Prostate gland (tissue), 2 donors: ENCODE results near the gene SH2D3C. TPM values are rescaled to one million over a fixed set of nuclear protein-coding genes. Genes with fewer than 3 reads are reported as not detected.

Source experiments
- DNase-seq: peaks from one replicate; pipeline ENCODE4 v3.0.0-alpha.2; 2019; ENCODE audit warnings: low spot score
- H3K27ac ChIP-seq, 2 donors: fragments of 200-600 bp; sonication (generic); 2 replicates each; pipeline ENCODE4 v1.5.1; 2017 to 2019
- H3K27me3 ChIP-seq: fragments of 200-600 bp; sonication (generic); replicated peaks from 2 replicates; pipeline ENCODE4 v1.5.1; 2019; ENCODE audit not compliant: insufficient read depth
- H3K36me3 ChIP-seq, 2 donors: fragments of 200-600 bp; sonication (generic); 1 replicate in 1 of 2; 2 replicates in 1 of 2; pipeline versions ENCODE4 v1.5.1 to v1.8.1; 2017 to 2019
- H3K4me1 ChIP-seq: fragments of 200-600 bp; sonication (generic); replicated peaks from 2 replicates; pipeline ENCODE4 v1.5.1; 2019
- H3K4me3 ChIP-seq, 2 donors: fragments of 200-600 bp; sonication (generic); 2 replicates each; pipeline ENCODE4 v1.5.1; 2017 to 2019
- H3K9me3 ChIP-seq: fragments of 200-600 bp; sonication (generic); 2 replicates; pipeline ENCODE4 v1.5.1; 2017
- CTCF ChIP-seq, 4 experiments: fragments of 200-600 bp in 2 of 4; fragments of 450-650 bp in 2 of 4; sonication (generic) in 2 of 4; IDR thresholded peaks; 1 replicate in 3 of 4; 2 replicates in 1 of 4; pipeline ENCODE4 v1.5.1; 2016 to 2019; ENCODE audit warnings: antibody characterized with exemption in 4 of 4, mild to moderate bottlenecking in 2 of 4, moderate library complexity in 2 of 4
- POLR2A ChIP-seq: fragments of 450-650 bp; IDR thresholded peaks from one replicate; pipeline ENCODE4 v1.6.1; 2016; ENCODE audit warnings: antibody characterized with exemption, mild to moderate bottlenecking
- POLR2AphosphoS5 ChIP-seq: sonication (generic); formaldehyde crosslinking; IDR thresholded peaks from one replicate; pipeline ENCODE4 v1.6.1; 2017; ENCODE audit warnings: antibody characterized with exemption
- WGBS: methylation state at CpG from one replicate; pipeline ENCODE4 v1.1.5; 2018; 5-methylcytosine and 5-hydroxymethylcytosine counted together
- intact Hi-C: fragments of 100-400 bp; cut with DNase I; formaldehyde crosslinking; loops from one replicate; pipeline ENCODE4 v1.14.2; 2022
- total RNA-seq, 2 donors: library from RNA; depleted of rRNA; stranded (reverse); fragments of >200 nt; gene quantifications; one replicate each; pipeline ENCODE4 v1.1.0, GENCODE V29; 2016

SH2D3C gene
- total RNA-seq, 2 donors from 2014 or later, result 5.5 to 11.4 TPM

- Histone ChIP-seq H3K36me3 (peaks cover 0 to 11% of the 10 kb centered on the region in 2 donors), H3K27ac (peak overlapping the region in 1 of 2 donors; percentile 89), H3K9me3 (no peaks in the 10 kb centered on the region), H3K27me3 (no peaks in the 10 kb centered on the region), H3K4me3 (no peak overlapping the region), H3K4me1 (no peaks in the 10 kb centered on the region)
- WGBS, result 31% methylated on average over 15 of the region's 15 CpGs
- intact Hi-C loops, result loop anchor here (1.0 to 5.0 kb wide), 4 partner anchors 50 to 185 kb away; partner anchors contain the start of gene AK1
- DNase-seq, result no peak
- no peak for TF ChIP-seq POLR2A
- TF ChIP-seq CTCF (IDR thresholded peaks at IDR 0.05), result no peak
- TF ChIP-seq POLR2AphosphoS5, result no peak
Observed at GRCh38 chr9:127735530-127736185, 42.8 kb downstream of the SH2D3C start.

DNA sequence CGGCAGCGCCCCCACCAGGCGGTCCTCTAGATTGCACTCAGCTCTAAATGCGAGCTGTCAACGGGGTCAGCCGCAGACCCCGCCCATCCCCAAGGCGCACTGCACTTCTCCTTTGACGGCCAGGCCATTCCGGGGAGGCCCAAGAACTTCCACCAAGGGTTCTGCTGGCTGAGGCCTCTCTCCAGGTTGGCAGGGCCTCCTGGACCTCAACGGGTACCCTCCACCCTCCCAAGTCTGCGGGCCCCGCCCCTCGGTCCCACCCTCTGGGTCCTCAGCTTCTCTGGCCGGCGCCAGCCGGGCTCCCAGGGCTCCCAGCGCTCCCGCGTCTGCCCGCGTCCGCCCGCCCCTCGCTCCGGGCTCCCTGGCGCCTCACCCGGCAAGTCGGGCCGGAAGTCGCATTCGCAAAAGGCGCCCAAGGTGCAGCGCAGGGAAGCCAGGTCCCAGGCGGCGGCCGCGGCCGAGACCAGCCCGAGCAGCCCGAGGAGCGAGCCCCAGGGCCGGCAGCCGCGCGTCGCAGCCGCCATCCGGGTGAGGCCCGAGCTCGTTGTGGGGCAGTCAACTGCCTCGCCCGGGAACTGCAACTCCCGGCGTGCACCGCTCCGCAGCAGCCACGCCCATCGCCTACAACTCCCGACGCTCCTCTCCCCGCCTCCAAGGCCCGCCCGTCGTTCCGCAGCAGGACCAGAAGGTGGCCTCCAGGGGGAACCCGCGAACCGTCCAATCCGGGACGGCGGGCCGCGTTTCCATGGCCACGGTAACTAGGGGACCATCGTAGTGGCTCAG, 43.5 kb downstream of the SH2D3C start, which contains the start of gene TOR2A:
TOR2A (minus strand) TSS at position 548 of the 783 bp plus-strand sequence; CDS start at position 524, 24 bp downstream.
- H3K4me1 ChIP-seq, result no peaks in the 10 kb centered on the region
- H3K9me3 ChIP-seq, result no peaks in the 10 kb centered on the region
- H3K27ac ChIP-seq, result peak within 1 kb of the TSS; percentile 83 to 89
- peak; percentile 96 for DNase-seq
- peaks cover 0 to 11% of the 10 kb centered on the region in 2 donors for H3K36me3 ChIP-seq
- under 1% methylated on average over 53 of the region's 76 CpGs for WGBS
- peak; percentile 90 for TF ChIP-seq POLR2A
- peak; percentile 89 to 100 (median 98) for TF ChIP-seq CTCF (IDR thresholded peaks at IDR 0.05)
- peak; percentile 93 for TF ChIP-seq POLR2AphosphoS5
- no peaks in the 10 kb centered on the region for H3K27me3 ChIP-seq
- H3K4me3 ChIP-seq, result peak within 1 kb of the TSS; percentile 45 to 55
- intact Hi-C loops, result loop anchor here (1.0 to 5.0 kb wide), 5 partner anchors 50 to 228 kb away; partner anchors contain the start of gene AK1

DNA sequence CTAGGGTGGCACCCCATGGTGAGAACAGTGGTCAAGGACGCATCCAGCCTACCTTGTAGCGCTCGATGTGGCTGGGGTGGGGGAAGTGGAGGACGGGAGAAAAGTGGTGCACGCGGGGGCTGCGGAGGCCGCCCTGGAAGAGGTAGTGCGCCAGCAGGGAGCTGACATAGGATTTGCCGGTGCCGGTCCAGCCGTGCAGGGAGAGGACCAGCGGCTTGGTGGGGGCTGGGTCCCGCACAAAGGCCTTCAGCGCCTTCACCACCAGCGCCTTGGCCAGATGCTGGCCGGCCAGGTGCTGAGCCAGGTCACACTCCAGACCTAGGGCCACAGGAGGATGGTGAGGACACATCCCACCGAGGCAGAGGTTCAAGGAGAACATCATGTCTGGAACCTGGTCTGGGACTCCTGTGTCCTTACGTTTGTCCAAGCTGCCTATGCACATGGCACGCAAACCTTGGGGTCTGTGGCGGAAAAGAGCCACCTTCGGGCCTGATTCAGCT, 44.2 kb downstream of the SH2D3C start:
- H3K9me3 ChIP-seq, result no peaks in the 10 kb centered on the region
- TF ChIP-seq CTCF (IDR thresholded peaks at IDR 0.05), result no peak
- no peak for TF ChIP-seq POLR2A
- TF ChIP-seq POLR2AphosphoS5, result no peak
- peak overlapping the region; percentile 45 to 55 for H3K4me3 ChIP-seq
- peaks cover 0 to 11% of the 10 kb centered on the region in 2 donors for H3K36me3 ChIP-seq
- 41% methylated on average over 18 of the region's 22 CpGs for WGBS
- intact Hi-C loops, result loop anchor here (2.0 to 5.0 kb wide), 3 partner anchors 143 to 227 kb away; no protein-coding TSS in a partner anchor
- DNase-seq, result no peak
- H3K27ac ChIP-seq, result peak overlapping the region; percentile 83 to 89
- H3K27me3 ChIP-seq, result no peaks in the 10 kb centered on the region
- H3K4me1 ChIP-seq, result no peaks in the 10 kb centered on the region

- TF ChIP-seq POLR2AphosphoS5 (no peak), CTCF (IDR thresholded peaks at IDR 0.05) (no peak), POLR2A (no peak)
- Histone ChIP-seq H3K27me3 (no peaks in the 10 kb centered on the region), H3K27ac (no peak overlapping the region), H3K9me3 (no peaks in the 10 kb centered on the region), H3K4me1 (no peaks in the 10 kb centered on the region), H3K4me3 (no peak overlapping the region), H3K36me3 (peaks cover 0 to 11% of the 10 kb centered on the region in 2 donors)
- 76% methylated on average over 2 of the region's 2 CpGs for WGBS
- intact Hi-C loops, result loop anchor here (2.0 to 5.0 kb wide), 3 partner anchors 143 to 226 kb away; no protein-coding TSS in a partner anchor
- DNase-seq, result no peak
Observed at GRCh38 chr9:127733614-127734013, 44.9 kb downstream of the SH2D3C start.
